H1 (cell line): Measurements from ENCODE around the gene HELT. TPM values are rescaled to one million over a fixed set of nuclear protein-coding genes. Genes with fewer than 3 reads are reported as not detected.

Experiments used
- ATF3 ChIP-seq: IDR thresholded peaks from 2 replicates; pipeline ENCODE4 v1.6.1; 2011; ENCODE audit warnings: low read depth, mild to moderate bottlenecking, low read length; ENCODE audit not compliant: insufficient read depth
- CHD2 ChIP-seq: IDR thresholded peaks from 2 replicates; pipeline ENCODE4 v1.6.1; 2012; ENCODE audit warnings: low read length, improper control_type of control experiment
- JUN ChIP-seq: IDR thresholded peaks from 2 replicates; pipeline ENCODE4 v1.6.1; 2011; ENCODE audit warnings: low read depth, mild to moderate bottlenecking, improper control_type of control experiment, low read length
- KDM4A ChIP-seq: IDR thresholded peaks from one replicate; pipeline ENCODE4 v1.7.1; 2012; ENCODE audit warnings: low read depth, mild to moderate bottlenecking, moderate library complexity, low read length, inconsistent platforms; ENCODE audit not compliant: severe bottlenecking
- KDM5A ChIP-seq: fragments of 200-600 bp; IDR thresholded peaks from 2 replicates; pipeline ENCODE4 v1.7.1; 2012; ENCODE audit warnings: mild to moderate bottlenecking, low read length, inconsistent platforms, mixed read lengths
- RAD21 ChIP-seq, 2 experiments: IDR thresholded peaks in 1 of 2; conservative IDR thresholded peaks in 1 of 2; 2 replicates each; pipeline ENCODE4 v1.6.1; 2011; ENCODE audit warnings: low read depth in 2 of 2, low read length in 2 of 2, improper control_type of control experiment in 1 of 2, inconsistent platforms in 1 of 2, mild to moderate bottlenecking in 1 of 2, moderate library complexity in 1 of 2
- RXRA ChIP-seq: IDR thresholded peaks from 2 replicates; pipeline ENCODE4 v1.6.1; 2011; ENCODE audit warnings: low read depth, mild to moderate bottlenecking, low read length, moderate library complexity; ENCODE audit not compliant: insufficient read depth
- TAF7 ChIP-seq: optimal IDR thresholded peaks from 2 replicates; pipeline ENCODE3; 2011; ENCODE audit warnings: low read depth, mild to moderate bottlenecking, inconsistent platforms, low read length, moderate library complexity, borderline replicate concordance
- TEAD4 ChIP-seq: IDR thresholded peaks from 2 replicates; pipeline ENCODE4 v1.6.1; 2012; ENCODE audit warnings: low read depth, low read length, inconsistent platforms, mixed read lengths
- polyA plus RNA-seq, 7 experiments: library from polyadenylated mRNA; depleted of rRNA in 3 of 7; stranded (reverse) in 5 of 7; unstranded in 2 of 7; fragments of >200 nt in 5 of 7; fragments of 200-250 nt in 2 of 7; gene quantifications; 1 replicate in 5 of 7; 2 replicates in 1 of 7; 4 replicates in 1 of 7; pipeline versions ENCODE4 v1.2.1 to v1.2.3, GENCODE V29; 2011 to 2013; ENCODE audit warnings: missing spikeins in 2 of 7, mixed read lengths in 2 of 7
- total RNA-seq: library from RNA; stranded (reverse); fragmentation: NEBNext Ultra II Directional; extraction: Animal tissue kit (Norgen Biotek cat#: 25700); gene quantifications from 2 replicates; pipeline ENCODE4 v1.2.1, GENCODE V29; 2021

HELT gene
- total and polyA plus RNA-seq, 2 of the 8 experiments (the other 6 are each of a cell fraction or from before 2014, with no cell fraction given), result 0.32 to 0.35 TPM

GRCh38 chr4:185035284-185035683 is 17.0 kb downstream of the HELT start (continued):
- TF ChIP-seq ATF3 (no peak), RAD21 (IDR thresholded peaks at IDR 0.05 in 1 of 2, conservative IDR thresholded peaks at IDR 0.05 in 1 of 2; ENCODE audit: low read depth in 2 of 2, low read length in 2 of 2) (no peak), KDM5A (no peak), JUN (no peak), CHD2 (no peak), RXRA (no peak), KDM4A (no peak), TAF7 (no peak), TEAD4 (no peak)
